Stimulated activated CD4-positive, alpha-beta T cell treated with anti-CD3 and anti-CD28 coated beads, Interleukin-1b, Interleukin-23, amount 100 ng/mL, for 4 hours (primary cell): ENCODE results near the gene SNX10.

Experiments
- DNase-seq, 2 donors: peaks; one replicate each; pipeline ENCODE4 v3.0.0-alpha.2; 2020; ENCODE audit warnings: low read depth in 2 of 2

SNX10 gene

GRCh38 chr7:26367219-26367711, 75.6 kb downstream of the SNX10 start:
- DNase-seq, result no peak

DNA sequence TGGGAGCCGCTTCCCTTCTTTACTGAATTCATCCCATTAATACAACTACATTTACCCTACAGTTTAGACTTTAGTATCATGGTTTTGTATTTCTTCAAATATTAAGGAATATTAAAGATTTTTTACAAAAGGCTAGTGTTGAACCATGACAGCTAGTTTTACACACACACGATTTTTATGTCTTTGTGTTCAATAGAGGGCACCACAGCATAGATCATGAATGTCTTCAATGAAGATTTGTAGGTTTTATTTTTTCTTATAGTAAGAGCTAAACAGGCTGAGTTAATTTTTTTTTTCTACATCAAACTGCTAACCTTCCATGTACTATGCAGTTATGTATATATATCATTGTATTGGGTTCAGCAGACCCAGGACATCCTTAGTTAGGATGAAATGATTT, 76.9 kb downstream of the SNX10 start:
- no peak for DNase-seq

DNA sequence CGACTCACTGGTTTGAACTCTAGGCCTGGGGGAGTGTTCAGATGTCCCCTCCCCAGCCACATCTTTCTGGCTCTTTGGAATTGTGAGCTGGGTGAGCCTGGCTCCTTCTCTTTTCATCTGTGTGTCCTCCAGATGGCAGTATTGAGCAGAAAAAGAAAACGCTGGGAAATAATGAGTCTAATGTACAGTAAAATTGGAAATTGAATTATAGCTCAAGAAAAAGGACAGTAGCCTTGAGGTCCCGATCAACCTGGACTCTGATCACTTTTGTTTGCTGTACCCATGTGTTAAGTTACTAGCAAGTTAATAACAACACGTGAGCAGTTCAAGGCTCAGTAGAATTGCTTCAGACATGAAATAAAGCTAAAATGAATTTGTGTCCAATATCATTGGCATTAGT, 77.9 kb downstream of the SNX10 start:
- DNase-seq, result peak in 1 of 2 donors; percentile 34

- DNase-seq, result no peak
Observed at GRCh38 chr7:26370011-26370410, 78.3 kb downstream of the SNX10 start.

DNA sequence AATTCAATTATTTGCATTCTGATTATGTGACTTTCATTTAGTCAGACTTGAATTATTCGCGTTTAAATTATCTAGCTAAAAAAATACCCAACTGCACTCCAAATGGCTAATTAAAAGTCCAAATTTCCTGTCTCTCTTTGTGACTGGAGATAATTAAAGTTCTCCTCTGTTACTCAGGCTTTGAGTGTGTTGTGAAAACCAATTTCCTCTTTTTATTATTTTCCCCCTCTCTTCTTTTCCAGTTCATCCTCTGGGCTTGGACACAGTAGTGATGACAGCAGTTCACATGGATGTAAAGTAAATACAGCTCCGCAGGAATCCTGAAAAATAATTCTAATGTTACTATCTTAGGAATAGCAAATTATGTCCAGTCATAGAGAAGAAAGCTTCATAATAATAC, 80.6 kb downstream of the SNX10 start:
- DNase-seq, result no peak

DNA sequence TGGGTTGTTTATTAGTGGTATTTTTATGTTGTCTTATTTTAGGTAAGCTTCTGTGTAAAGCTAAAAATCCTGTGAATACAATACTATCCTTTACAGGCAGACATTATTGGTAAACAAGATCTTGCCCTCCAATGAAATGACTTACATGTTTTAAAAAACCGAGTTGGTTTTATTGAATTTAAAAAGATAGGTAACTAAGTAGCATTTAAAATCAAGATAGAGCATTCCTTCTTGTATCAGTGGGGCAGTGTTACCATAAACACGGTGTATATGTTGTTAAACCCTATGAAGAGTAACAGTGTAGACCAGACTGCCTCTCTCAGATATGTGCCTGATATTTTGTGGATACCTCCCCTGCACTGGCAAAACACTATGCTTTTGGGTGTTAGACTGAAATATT, 81.0 kb downstream of the SNX10 start:
- DNase-seq, result no peak

DNA sequence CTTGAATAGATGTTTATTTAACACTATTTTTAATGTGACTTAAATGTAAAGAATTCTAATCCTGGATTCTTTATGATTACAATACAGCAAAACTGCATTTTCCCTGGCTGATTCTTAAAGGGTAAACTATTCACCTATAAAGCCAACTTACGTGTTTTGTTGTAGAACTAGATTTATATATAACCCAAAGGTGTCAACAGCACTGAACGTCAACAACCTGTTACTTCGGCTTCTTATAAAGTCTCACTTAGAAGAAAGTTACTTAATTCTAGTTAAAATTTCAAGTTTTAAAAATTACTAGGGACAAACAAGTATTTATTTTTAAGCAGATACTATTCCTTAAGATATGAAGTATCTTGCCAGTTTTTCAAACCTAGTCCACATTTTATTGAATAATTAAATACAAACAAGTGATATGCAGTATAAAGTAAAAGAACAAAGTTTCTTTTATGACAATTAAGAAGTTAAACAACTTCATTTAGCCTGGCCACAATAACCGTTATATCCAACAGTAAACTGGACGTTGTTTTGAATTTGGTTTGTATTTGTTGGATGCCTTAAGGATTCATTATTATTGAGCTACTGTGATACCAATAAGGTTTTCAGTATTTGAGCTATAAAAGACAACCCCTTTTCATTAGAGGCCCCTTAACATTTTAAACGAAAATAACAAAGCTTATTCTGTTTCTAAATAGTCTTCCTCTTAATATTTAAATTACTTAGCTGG, 83.1 kb downstream of the SNX10 start:
- no peak for DNase-seq

DNA sequence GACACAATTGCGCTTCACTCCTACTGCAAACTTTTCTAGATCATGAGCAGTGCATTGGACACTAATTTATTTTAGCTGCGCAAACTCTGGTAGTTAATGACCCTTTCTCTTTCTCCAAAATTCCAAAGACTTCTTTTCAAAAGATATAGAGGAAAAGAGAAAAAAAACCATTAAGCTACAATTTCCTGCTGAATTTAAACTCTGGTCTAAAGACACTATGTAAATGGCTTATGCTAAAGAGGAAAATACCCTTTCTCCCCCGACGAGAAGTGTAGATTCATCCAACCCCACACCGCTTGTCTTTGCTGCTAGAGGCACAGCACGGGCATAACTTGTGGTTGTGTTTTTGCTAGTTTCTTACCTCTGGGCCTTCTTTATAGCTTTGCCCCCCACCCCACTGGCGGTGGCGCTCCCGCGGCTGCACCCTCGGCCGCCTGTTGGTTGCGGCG, 84.1 kb downstream of the SNX10 start:
- DNase-seq, result no peak

- peak in 1 of 2 donors; percentile 29 for DNase-seq
Observed at GRCh38 chr7:26376175-26376917, 84.7 kb downstream of the SNX10 start.

DNA sequence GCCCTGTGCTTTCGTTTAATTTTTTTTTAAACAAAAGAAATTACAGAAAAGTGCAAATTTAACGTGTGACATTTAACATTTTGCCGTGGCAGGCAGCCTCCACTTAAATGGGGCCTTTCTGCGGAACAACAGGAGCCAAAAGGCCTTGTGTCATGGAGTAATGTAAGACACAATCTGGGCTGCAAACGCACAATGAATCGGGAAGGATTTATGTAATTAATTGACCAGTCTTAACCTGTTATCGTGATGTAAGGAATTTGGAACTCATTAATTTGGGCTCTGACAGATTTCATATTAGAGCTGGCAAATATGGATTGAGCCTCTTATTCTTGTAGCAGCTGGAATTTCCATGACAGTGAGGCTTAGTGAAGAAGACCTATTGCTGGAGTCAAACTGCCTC, 86.4 kb downstream of the SNX10 start:
- DNase-seq, result no peak

DNA sequence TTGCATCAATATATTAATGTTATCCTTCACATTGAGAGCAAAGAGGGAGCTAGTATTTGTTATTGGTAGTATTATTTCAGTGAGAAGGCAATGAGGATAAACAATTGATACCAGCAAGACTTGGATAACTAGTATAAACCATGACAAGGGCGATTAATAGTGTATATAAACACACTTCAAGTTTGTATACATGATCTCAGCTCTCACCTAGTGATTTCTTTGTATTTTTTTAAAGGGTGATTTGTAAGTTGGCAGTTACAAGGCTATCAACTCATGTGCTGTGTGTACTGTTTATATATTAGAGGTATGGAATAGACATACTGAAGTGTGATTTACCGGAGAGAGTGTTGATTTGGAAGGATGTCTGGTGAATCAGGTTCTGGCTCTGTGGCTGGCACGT, 88.0 kb downstream of the SNX10 start:
- no peak for DNase-seq

GRCh38 chr7:26381476-26382353, 90.1 kb downstream of the SNX10 start:
- DNase-seq, result no peak

DNA sequence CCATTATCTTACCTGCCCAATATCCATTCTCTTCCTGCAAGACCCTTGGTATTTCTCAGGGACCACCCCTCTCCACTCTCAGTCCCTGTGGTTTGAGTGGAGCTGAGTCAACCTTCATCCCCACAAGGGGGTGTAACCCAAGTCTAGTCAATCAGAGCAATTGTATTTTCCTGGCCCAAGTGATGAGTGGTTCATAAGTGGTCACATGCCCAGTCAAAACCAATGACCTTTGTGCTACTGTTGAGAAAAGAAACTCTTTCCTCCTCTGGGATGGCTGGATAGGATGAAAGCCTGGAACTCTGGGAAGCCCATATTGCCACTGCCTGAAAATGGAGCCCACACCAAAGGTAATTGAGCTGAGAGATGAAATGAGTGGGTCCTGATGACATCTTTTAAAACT, 93.6 kb downstream of the SNX10 start:
- DNase-seq, result no peak

GRCh38 chr7:26387731-26388130, 96.1 kb downstream of the SNX10 start:
- no peak for DNase-seq

DNA sequence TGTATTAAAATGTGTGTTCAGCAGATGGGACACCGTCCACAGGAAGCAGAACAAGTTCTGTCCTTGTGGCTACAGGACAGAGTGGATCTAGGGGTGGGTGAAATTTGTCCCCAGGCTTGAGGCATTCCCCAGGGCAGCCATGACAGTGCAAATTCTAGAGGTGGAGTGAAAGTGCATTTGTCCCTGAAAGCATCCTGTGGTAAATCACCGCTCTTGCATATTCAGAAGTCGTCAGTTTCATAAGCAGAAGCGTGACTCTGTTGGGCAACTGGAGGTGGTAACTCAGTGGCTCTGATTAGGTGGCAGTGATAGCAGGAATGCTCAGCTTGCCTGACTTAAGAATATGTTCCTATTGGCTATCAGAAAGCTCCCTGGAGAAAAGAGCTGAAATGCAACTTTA, 96.6 kb downstream of the SNX10 start:
- no peak for DNase-seq

DNA sequence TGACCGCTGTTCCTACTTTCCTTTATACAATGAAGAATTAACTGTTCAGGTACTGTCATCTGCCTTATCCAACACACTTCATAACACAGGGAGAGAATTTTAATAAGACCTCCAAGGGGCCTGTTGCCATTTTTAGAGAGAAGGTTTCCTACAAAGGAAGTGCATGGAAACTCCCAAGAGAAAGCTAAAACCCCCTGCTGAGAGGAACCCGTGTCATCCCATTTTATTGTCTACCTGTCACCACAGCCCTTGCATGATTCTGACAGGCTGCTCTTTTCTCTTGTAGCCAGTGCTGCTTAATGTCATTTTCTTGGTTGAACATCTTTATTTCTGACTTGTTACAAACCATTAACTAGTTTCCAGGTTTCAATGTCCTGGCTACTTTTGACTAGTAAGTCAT, 98.4 kb downstream of the SNX10 start:
- no peak for DNase-seq

- DNase-seq, result no peak
Observed at GRCh38 chr7:26393818-26394217, 102.2 kb downstream of the SNX10 start.

DNA sequence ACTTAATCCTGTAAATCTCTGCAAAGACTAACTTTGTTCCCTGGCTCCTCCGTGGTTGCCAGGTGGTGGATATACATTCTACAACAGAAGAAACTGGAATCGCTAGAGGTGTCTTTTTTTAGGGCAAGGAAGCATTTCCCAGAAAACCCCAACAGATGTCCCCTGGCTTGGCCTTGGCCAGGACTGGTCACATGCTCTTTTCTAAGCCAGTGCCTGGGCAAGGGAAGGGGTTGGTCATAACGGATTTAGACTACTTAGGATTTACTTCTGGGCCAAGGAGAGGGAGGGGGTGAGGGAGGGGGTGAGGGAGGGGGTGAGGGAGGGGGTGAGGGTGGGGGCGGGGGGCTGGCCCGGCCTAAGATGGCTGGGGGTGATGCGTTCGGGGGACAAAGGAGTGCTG, 105.7 kb downstream of the SNX10 start:
- DNase-seq, result no peak

GRCh38 chr7:26397796-26398426, 106.2 kb downstream of the SNX10 start:
- DNase-seq, result no peak

GRCh38 chr7:26398427-26398755, 106.7 kb downstream of the SNX10 start:
- DNase-seq, result peak in 1 of 2 donors; percentile 31

- DNase-seq, result no peak
Observed at GRCh38 chr7:26398756-26399509, 107.3 kb downstream of the SNX10 start.
